BJ (cell line): ENCODE data around the gene MADCAM1. TPM values are rescaled to one million over a fixed set of nuclear protein-coding genes. Genes with fewer than 3 reads are reported as not detected.

ENCODE experiments used
- CTCF ChIA-PET: fragments of 350-600 bp; formaldehyde crosslinking; extraction: SDS; loops from one replicate; lab custom pipeline; 2021; ENCODE audit warnings: antibody characterized with exemption, inconsistent platforms; lab: Yijun Ruan, JAX
- POLR2A ChIA-PET: fragments of 300-600 bp; sonication (Branson Sonifier 250); formaldehyde crosslinking; extraction: SDS; loops from one replicate; lab custom pipeline; 2021; ENCODE audit warnings: antibody characterized with exemption; lab: Charles Lee
- DNase-seq: peaks from one replicate; pipeline ENCODE4 v3.0.0-alpha.2; 2011; ENCODE audit warnings: low read depth
- H3K27me3 ChIP-seq: 2 replicates; pipeline ENCODE4 v1.6.0; 2011; ENCODE audit warnings: low read length; ENCODE audit not compliant: control insufficient read depth, insufficient read depth
- H3K36me3 ChIP-seq: 2 replicates; pipeline ENCODE4 v1.5.1; 2011; ENCODE audit warnings: low read length; ENCODE audit not compliant: control insufficient read depth, insufficient read depth
- H3K4me3 ChIP-seq: 2 replicates; pipeline ENCODE4 v1.5.1; 2011; ENCODE audit warnings: low read depth, mild to moderate bottlenecking, control low read depth, low read length
- CTCF ChIP-seq: IDR thresholded peaks from 2 replicates; pipeline ENCODE4 v1.5.1; 2011; ENCODE audit warnings: low read depth, mild to moderate bottlenecking, control low read depth, inconsistent platforms, low read length, moderate library complexity; ENCODE audit not compliant: insufficient read depth
- polyA plus RNA-seq: library from polyadenylated mRNA; depleted of rRNA; stranded (reverse); fragments of >200 nt; gene quantifications from 2 replicates; pipeline ENCODE4 v1.2.3, GENCODE V29; 2011

MADCAM1 gene
- polyA plus RNA-seq, 1 experiment, result 0.10 TPM

- POLR2A ChIA-PET, result no interaction called here
- no peak for TF ChIP-seq CTCF
- DNase-seq, result no peak
- CTCF ChIA-PET, result interaction anchor here (2.5 kb wide), 1 partner anchor 8 kb away, joined by 7 read pairs; no protein-coding TSS in a partner anchor
- Histone ChIP-seq H3K36me3 (peaks cover 35% of the 10 kb centered on the region), H3K27me3 (no peaks in the 10 kb centered on the region), H3K4me3 (no peak overlapping the region)
Measured at GRCh38 chr19:540867-541637, 44.8 kb downstream of the MADCAM1 start.

GRCh38 chr19:541699-542098 lies 45.4 kb downstream of the MADCAM1 start:
- no peak for TF ChIP-seq CTCF
- H3K27me3 ChIP-seq, result no peaks in the 10 kb centered on the region
- H3K36me3 ChIP-seq, result peaks cover 28% of the 10 kb centered on the region
- DNase-seq, result no peak
- CTCF ChIA-PET, result interaction anchor here (2.5 kb wide), 1 partner anchor 9 kb away, joined by 7 read pairs; no protein-coding TSS in a partner anchor
- H3K4me3 ChIP-seq, result no peak overlapping the region
- POLR2A ChIA-PET, result no interaction called here

GRCh38 chr19:542173-542866 lies 46.0 kb downstream of the MADCAM1 start:
- no peak for TF ChIP-seq CTCF
- ChIA-PET POLR2A (no interaction called here), CTCF (interaction anchor here (2.5 kb wide), 1 partner anchor 9 kb away, joined by 7 read pairs; no protein-coding TSS in a partner anchor)
- no peaks in the 10 kb centered on the region for H3K27me3 ChIP-seq
- no peak for DNase-seq
- peaks cover 24% of the 10 kb centered on the region for H3K36me3 ChIP-seq
- no peak overlapping the region for H3K4me3 ChIP-seq

- no peak for TF ChIP-seq CTCF
- POLR2A ChIA-PET, result no interaction called here
- CTCF ChIA-PET, result no interaction called here
- peaks cover 12% of the 10 kb centered on the region for H3K36me3 ChIP-seq
- no peak for DNase-seq
- no peak within 1 kb of the TSS for H3K4me3 ChIP-seq
- H3K27me3 ChIP-seq, result no peaks in the 10 kb centered on the region
Measured at GRCh38 chr19:543910-544608, 47.8 kb downstream of the MADCAM1 start, which contains the start of gene GZMM. GZMM (plus strand) TSS chr19:544053; CDS start chr19:544072, 19 bp downstream.
